Endodermal cell (in vitro differentiated cells): ENCODE measurements around the gene SINHCAF. TPM values are rescaled to one million over a fixed set of nuclear protein-coding genes. Genes with fewer than 3 reads are reported as not detected.

Experiments used
- DNase-seq: peaks from one replicate; pipeline ENCODE4 v3.0.0-alpha.2; 2017
- H3K27ac ChIP-seq: 2 replicates; pipeline ENCODE4 v1.5.1; 2013; ENCODE audit warnings: mild to moderate bottlenecking, low read depth, low read length, moderate library complexity
- H3K27me3 ChIP-seq: 2 replicates; pipeline ENCODE4 v1.6.1; 2013; ENCODE audit warnings: mild to moderate bottlenecking, low read length, moderate library complexity; ENCODE audit not compliant: insufficient read depth, control insufficient read depth, poor library complexity, severe bottlenecking
- H3K36me3 ChIP-seq: 2 replicates; pipeline ENCODE4 v1.7.0; 2013; ENCODE audit warnings: mild to moderate bottlenecking, low read length, moderate library complexity; ENCODE audit not compliant: control insufficient read depth, insufficient read depth
- H3K4me1 ChIP-seq: one replicate; pipeline ENCODE4 v1.7.0; 2013; ENCODE audit warnings: low read length; ENCODE audit not compliant: control insufficient read depth, insufficient read depth
- H3K4me3 ChIP-seq: 2 replicates; pipeline ENCODE4 v1.5.1; 2013; ENCODE audit warnings: mild to moderate bottlenecking, low read length, moderate library complexity
- H3K9ac ChIP-seq: 2 replicates; pipeline ENCODE4 v1.6.1; 2013; ENCODE audit warnings: mild to moderate bottlenecking, low read length, moderate library complexity; ENCODE audit not compliant: poor library complexity, severe bottlenecking; ENCODE audit errors: extremely low read depth
- H3K9me3 ChIP-seq: 2 replicates; pipeline ENCODE4 v1.6.1; 2013; ENCODE audit warnings: mild to moderate bottlenecking, low read length, moderate library complexity; ENCODE audit not compliant: control insufficient read depth
- H3K27ac Mint-ChIP-seq: 2 replicates; pipeline ENCODE4 v1.8.0; 2020; ENCODE audit warnings: mixed read lengths
- H3K27me3 Mint-ChIP-seq: 2 replicates; pipeline ENCODE4 v1.8.0; 2021; ENCODE audit warnings: mild to moderate bottlenecking, mixed read lengths; ENCODE audit not compliant: insufficient read depth
- H3K36me3 Mint-ChIP-seq: 2 replicates; pipeline ENCODE4 v1.8.0; 2020; ENCODE audit warnings: low read depth, mixed read lengths
- H3K4me1 Mint-ChIP-seq: 2 replicates; pipeline ENCODE4 v1.8.0; 2020; ENCODE audit warnings: mixed read lengths
- H3K4me3 Mint-ChIP-seq: 2 replicates; pipeline ENCODE4 v1.8.0; 2020; ENCODE audit warnings: mild to moderate bottlenecking, moderate library complexity, mixed read lengths
- H3K9me3 Mint-ChIP-seq: 2 replicates; pipeline ENCODE4 v1.8.0; 2020; ENCODE audit warnings: mild to moderate bottlenecking, mixed read lengths
- CTCF ChIP-seq: fragments of 200-600 bp; sonication (generic); conservative IDR thresholded peaks from 2 replicates; pipeline ENCODE4 v1.5.0; 2021; ENCODE audit warnings: antibody characterized with exemption, mild to moderate bottlenecking
- WGBS, 2 experiments: methylation state at CpG; one replicate each; pipeline versions ENCODE4 v1.1.5 to v1.1.7; 2013; ENCODE audit warnings: missing lambda C conversion rate in 2 of 2, mixed read lengths in 1 of 2; ENCODE audit not compliant: insufficient coverage in 1 of 2, insufficient read length in 1 of 2; 5-methylcytosine and 5-hydroxymethylcytosine counted together
- total RNA-seq, 2 donors: library from RNA; stranded (reverse); fragmentation: NEBNext Ultra II Directional in 1 of 2; extraction: Animal tissue kit (Norgen Biotek cat#: 25700) in 1 of 2; gene quantifications; 2 replicates in 1 of 2; 3 replicates in 1 of 2; pipeline ENCODE4 v1.2.1, GENCODE V29; 2021

Gene SINHCAF
- total RNA-seq, 2 donors from 2014 or later = 323 to 779 TPM

GRCh38 chr12:31366104-31366621 lies 40.2 kb upstream of the SINHCAF start:
- WGBS, 2 experiments = 91 to 95% methylated on average over 10 to 11 of the region's 11 CpGs
- H3K27ac ChIP-seq = no peak overlapping the region
- Mint-ChIP-seq H3K9me3 (peaks cover 2% of the 10 kb centered on the region), H3K36me3 (peaks cover 19% of the 10 kb centered on the region), H3K4me1 (peaks cover 64% of the 10 kb centered on the region), H3K27ac (no peak overlapping the region), H3K27me3 (no peaks in the 10 kb centered on the region), H3K4me3 (peak overlapping the region; percentile 59)
- H3K4me1 ChIP-seq = peaks cover 24% of the 10 kb centered on the region
- no peaks in the 10 kb centered on the region for H3K9me3 ChIP-seq
- no peak overlapping the region for H3K4me3 ChIP-seq
- no peak for DNase-seq
- H3K9ac ChIP-seq = no peak overlapping the region
- no peaks in the 10 kb centered on the region for H3K27me3 ChIP-seq
- no peak for TF ChIP-seq CTCF
- no peaks in the 10 kb centered on the region for H3K36me3 ChIP-seq

DNA sequence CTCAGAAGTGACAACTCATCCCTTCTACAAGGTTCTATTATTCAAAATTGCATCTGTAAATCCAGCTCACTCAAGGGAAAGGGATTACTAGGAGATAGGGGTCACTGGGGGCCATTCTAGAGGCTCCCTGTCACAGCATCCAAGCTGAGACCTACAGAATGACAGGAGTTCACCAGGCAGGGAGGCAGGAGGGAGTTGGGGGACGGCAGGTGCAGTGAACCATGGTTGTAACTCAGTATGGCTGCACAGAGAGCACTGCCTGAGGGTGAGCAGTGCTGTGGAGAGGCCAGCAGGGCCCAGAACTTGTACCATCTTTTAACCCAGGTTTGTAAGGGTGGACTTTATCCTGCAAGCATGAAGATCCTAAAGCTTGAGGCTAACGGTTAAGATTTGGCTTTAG lies 37.9 kb upstream of the SINHCAF start:
- no peak for DNase-seq
- Histone ChIP-seq H3K36me3 (no peaks in the 10 kb centered on the region), H3K27me3 (no peaks in the 10 kb centered on the region), H3K9ac (no peak overlapping the region), H3K9me3 (no peaks in the 10 kb centered on the region), H3K4me3 (no peak overlapping the region), H3K4me1 (peaks cover 11% of the 10 kb centered on the region), H3K27ac (no peak overlapping the region)
- peak overlapping the region; percentile 72 for H3K27ac Mint-ChIP-seq
- 97 to 100% methylated on average over 1 to 2 of the region's 2 CpGs for WGBS, 2 experiments
- peaks cover 2% of the 10 kb centered on the region for H3K9me3 Mint-ChIP-seq
- H3K36me3 Mint-ChIP-seq = peaks cover 25% of the 10 kb centered on the region
- H3K4me3 Mint-ChIP-seq = no peak overlapping the region
- peaks cover 47% of the 10 kb centered on the region for H3K4me1 Mint-ChIP-seq
- no peak for TF ChIP-seq CTCF
- H3K27me3 Mint-ChIP-seq = no peaks in the 10 kb centered on the region

DNA sequence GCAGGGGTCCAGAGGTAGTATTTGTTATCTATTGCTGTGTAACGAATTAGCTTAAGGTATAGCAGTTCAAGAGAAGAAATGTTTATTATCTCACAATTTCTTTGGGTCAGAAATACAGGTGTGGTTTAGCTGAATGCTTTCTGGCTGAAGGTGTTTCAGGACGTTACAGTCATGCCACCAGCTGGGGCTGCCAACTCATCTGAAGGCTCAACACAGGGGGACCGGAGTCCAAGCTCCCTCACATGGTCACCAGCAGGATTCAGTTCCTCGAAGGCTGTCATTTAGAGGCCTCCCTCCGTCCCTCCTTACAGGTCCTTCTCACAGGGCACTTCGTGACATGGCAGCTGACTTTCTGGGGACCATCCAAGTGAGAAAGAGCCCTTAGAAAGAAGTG lies 37.5 kb upstream of the SINHCAF start:
- 79 to 85% methylated on average over 6 of the region's 6 CpGs for WGBS, 2 experiments
- H3K4me1 Mint-ChIP-seq = peaks cover 44% of the 10 kb centered on the region
- Histone ChIP-seq H3K27me3 (no peaks in the 10 kb centered on the region), H3K27ac (no peak overlapping the region), H3K36me3 (no peaks in the 10 kb centered on the region), H3K9ac (no peak overlapping the region), H3K9me3 (no peaks in the 10 kb centered on the region), H3K4me3 (no peak overlapping the region), H3K4me1 (peaks cover 11% of the 10 kb centered on the region)
- peaks cover 2% of the 10 kb centered on the region for H3K9me3 Mint-ChIP-seq
- peaks cover 25% of the 10 kb centered on the region for H3K36me3 Mint-ChIP-seq
- no peak for TF ChIP-seq CTCF
- no peak overlapping the region for H3K4me3 Mint-ChIP-seq
- peak overlapping the region; percentile 72 for H3K27ac Mint-ChIP-seq
- DNase-seq = peak; percentile 67
- no peaks in the 10 kb centered on the region for H3K27me3 Mint-ChIP-seq
